ENCODE data around the gene CLIC4.

Gene CLIC4

GRCh38 chr1:24720152-24720551 lies 25.1 kb upstream of the CLIC4 start:
- no peak for DNase-seq

- no peak for DNase-seq
Measured at GRCh38 chr1:24721533-24721932, 23.7 kb upstream of the CLIC4 start.

- DNase-seq: peak; percentile 15 to 44
Measured at GRCh38 chr1:24722073-24723035, 22.9 kb upstream of the CLIC4 start.

GRCh38 chr1:24724345-24725208 lies 20.7 kb upstream of the CLIC4 start:
- DNase-seq: no peak

- no peak for DNase-seq
Measured at GRCh38 chr1:24725209-24725651, 20.0 kb upstream of the CLIC4 start.

- DNase-seq: no peak
Measured at GRCh38 chr1:24726741-24727140, 18.5 kb upstream of the CLIC4 start.

- DNase-seq: peak; percentile 23 to 52
Measured at GRCh38 chr1:24727501-24728216, 17.6 kb upstream of the CLIC4 start.

- DNase-seq: no peak
Measured at GRCh38 chr1:24728982-24729381, 16.3 kb upstream of the CLIC4 start.

- DNase-seq: no peak
Measured at GRCh38 chr1:24732186-24732885, 12.9 kb upstream of the CLIC4 start.

GRCh38 chr1:24733342-24733741 lies 11.9 kb upstream of the CLIC4 start:
- peak in 1 of 2 donors; percentile 26 for DNase-seq

- DNase-seq: no peak
Measured at GRCh38 chr1:24735156-24735508, 10.1 kb upstream of the CLIC4 start.

- no peak for DNase-seq
Measured at GRCh38 chr1:24735509-24736375, 9.5 kb upstream of the CLIC4 start.

- DNase-seq: no peak
Measured at GRCh38 chr1:24737368-24738117, 7.7 kb upstream of the CLIC4 start.

GRCh38 chr1:24739241-24739640 lies 6.0 kb upstream of the CLIC4 start:
- DNase-seq: no peak

- no peak for DNase-seq
Measured at GRCh38 chr1:24742090-24742938, 2.9 kb upstream of the CLIC4 start.

GRCh38 chr1:24743404-24744211 lies 1.6 kb upstream of the CLIC4 start:
- no peak for DNase-seq

GRCh38 chr1:24745711-24746413 lies 615 bp downstream of the CLIC4 start:
- DNase-seq: peak in 1 of 2 donors; percentile 24

Measured in CD4-positive, alpha-beta T cell treated with Interferon alpha-2 for 1 hour (primary cell).